ENCODE measurements around the gene DET1.

The DET1 gene

GRCh38 chr15:88518903-88519302 is 27.6 kb downstream of the DET1 start:
- Histone ChIP-seq H2AFZ (ENCODE audit: low read depth, low read length) (no peak overlapping the region), H3K9me3 (ENCODE audit: insufficient read depth, low read length) (no peaks in the 10 kb centered on the region), H3K4me3 (ENCODE audit: low read length) (no peak overlapping the region), H3K36me3 (replicated peaks; ENCODE audit: low read depth, low read length) (no peaks in the 10 kb centered on the region), H3K79me2 (ENCODE audit: low read length) (no peaks in the 10 kb centered on the region), H3K4me1 (ENCODE audit: low read length) (no peaks in the 10 kb centered on the region), H3K4me2 (ENCODE audit: low read length) (no peak overlapping the region), H3K9ac (ENCODE audit: low read length) (no peak overlapping the region), H4K20me1 (ENCODE audit: insufficient read depth, low read length) (no peaks in the 10 kb centered on the region), H3K27me3 (ENCODE audit: low read depth, low read length) (no peaks in the 10 kb centered on the region), H3K27ac (ENCODE audit: low read length) (no peak overlapping the region)
- no peak for TF ChIP-seq CTCF (IDR thresholded peaks at IDR 0.05; ENCODE audit: low read depth, low read length)

GRCh38 chr15:88513195-88513594 is 33.3 kb downstream of the DET1 start:
- H3K4me2 ChIP-seq (ENCODE audit: low read length), result no peak overlapping the region
- H3K27ac ChIP-seq (ENCODE audit: low read length), result no peak overlapping the region
- TF ChIP-seq EZH2phosphoT487 (IDR thresholded peaks at IDR 0.05; ENCODE audit: low read depth) (no peak), CTCF (IDR thresholded peaks at IDR 0.05; ENCODE audit: low read depth, low read length) (no peak)
- no peak overlapping the region for H3K4me3 ChIP-seq (ENCODE audit: low read length)
- H3K9me3 ChIP-seq (ENCODE audit: insufficient read depth, low read length), result no peaks in the 10 kb centered on the region
- H3K36me3 ChIP-seq (replicated peaks; ENCODE audit: low read depth, low read length), result peaks cover 2% of the 10 kb centered on the region
- peaks cover 15% of the 10 kb centered on the region for H3K4me1 ChIP-seq (ENCODE audit: low read length)
- H3K79me2 ChIP-seq (ENCODE audit: low read length), result no peaks in the 10 kb centered on the region
- no peak overlapping the region for H2AFZ ChIP-seq (ENCODE audit: low read depth, low read length)
- no peak overlapping the region for H3K9ac ChIP-seq (ENCODE audit: low read length)
- H4K20me1 ChIP-seq (ENCODE audit: insufficient read depth, low read length), result no peaks in the 10 kb centered on the region
- H3K27me3 ChIP-seq (ENCODE audit: low read depth, low read length), result no peaks in the 10 kb centered on the region

GRCh38 chr15:88512601-88513000 is 33.9 kb downstream of the DET1 start:
- H3K4me3 ChIP-seq (ENCODE audit: low read length), result no peak overlapping the region
- no peaks in the 10 kb centered on the region for H3K79me2 ChIP-seq (ENCODE audit: low read length)
- H2AFZ ChIP-seq (ENCODE audit: low read depth, low read length), result no peak overlapping the region
- peaks cover 2% of the 10 kb centered on the region for H3K36me3 ChIP-seq (replicated peaks; ENCODE audit: low read depth, low read length)
- no peaks in the 10 kb centered on the region for H4K20me1 ChIP-seq (ENCODE audit: insufficient read depth, low read length)
- TF ChIP-seq EZH2phosphoT487 (IDR thresholded peaks at IDR 0.05; ENCODE audit: low read depth), result no peak
- TF ChIP-seq CTCF (IDR thresholded peaks at IDR 0.05; ENCODE audit: low read depth, low read length), result no peak
- no peak overlapping the region for H3K27ac ChIP-seq (ENCODE audit: low read length)
- no peaks in the 10 kb centered on the region for H3K9me3 ChIP-seq (ENCODE audit: insufficient read depth, low read length)
- H3K4me1 ChIP-seq (ENCODE audit: low read length), result peaks cover 16% of the 10 kb centered on the region
- no peaks in the 10 kb centered on the region for H3K27me3 ChIP-seq (ENCODE audit: low read depth, low read length)
- H3K9ac ChIP-seq (ENCODE audit: low read length), result no peak overlapping the region
- no peak overlapping the region for H3K4me2 ChIP-seq (ENCODE audit: low read length)

GRCh38 chr15:88512078-88512477 is 34.4 kb downstream of the DET1 start:
- no peaks in the 10 kb centered on the region for H3K27me3 ChIP-seq (ENCODE audit: low read depth, low read length)
- no peak overlapping the region for H3K27ac ChIP-seq (ENCODE audit: low read length)
- H3K9me3 ChIP-seq (ENCODE audit: insufficient read depth, low read length), result no peaks in the 10 kb centered on the region
- H3K4me2 ChIP-seq (ENCODE audit: low read length), result no peak overlapping the region
- H3K79me2 ChIP-seq (ENCODE audit: low read length), result no peaks in the 10 kb centered on the region
- no peak overlapping the region for H3K4me3 ChIP-seq (ENCODE audit: low read length)
- peaks cover 2% of the 10 kb centered on the region for H3K36me3 ChIP-seq (replicated peaks; ENCODE audit: low read depth, low read length)
- no peak overlapping the region for H2AFZ ChIP-seq (ENCODE audit: low read depth, low read length)
- H4K20me1 ChIP-seq (ENCODE audit: insufficient read depth, low read length), result no peaks in the 10 kb centered on the region
- peaks cover 16% of the 10 kb centered on the region for H3K4me1 ChIP-seq (ENCODE audit: low read length)
- TF ChIP-seq EZH2phosphoT487 (IDR thresholded peaks at IDR 0.05; ENCODE audit: low read depth) (no peak), CTCF (IDR thresholded peaks at IDR 0.05; ENCODE audit: low read depth, low read length) (no peak)
- no peak overlapping the region for H3K9ac ChIP-seq (ENCODE audit: low read length)
